Mesendoderm (in vitro differentiated cells): Measurements from ENCODE around the gene SHMT1.
"Not testable (repeated sequence)": the region's sequence is repeated elsewhere in the genome, so short reads cannot be mapped to it uniquely, and the experiment has no call there.

Source experiments
- DNase-seq: peaks from one replicate; pipeline ENCODE4 v3.0.0; 2013
- H2AK5ac ChIP-seq: 2 replicates; pipeline ENCODE4 v1.6.1; 2013; ENCODE audit warnings: low read length, inconsistent platforms
- H2BK120ac ChIP-seq: 2 replicates; pipeline ENCODE4 v1.6.1; 2013; ENCODE audit warnings: low read depth, mild to moderate bottlenecking, low read length, moderate library complexity, mixed read lengths
- H2BK15ac ChIP-seq: replicated peaks from 2 replicates; pipeline ENCODE4 v1.6.1; 2013; ENCODE audit warnings: low read depth, mild to moderate bottlenecking, moderate library complexity
- H2BK5ac ChIP-seq: 2 replicates; pipeline ENCODE4 v1.6.1; 2013; ENCODE audit warnings: low read length, inconsistent platforms
- H3K18ac ChIP-seq: 2 replicates; pipeline ENCODE4 v1.6.1; 2013; ENCODE audit warnings: mild to moderate bottlenecking, low read length, mixed read lengths
- H3K23ac ChIP-seq: one replicate; pipeline ENCODE4 v1.6.1; 2013; ENCODE audit warnings: low read length
- H3K27ac ChIP-seq: 2 replicates; pipeline ENCODE4 v1.5.1; 2013; ENCODE audit warnings: low read depth, mild to moderate bottlenecking, inconsistent platforms, low read length, moderate library complexity
- H3K27me3 ChIP-seq: 2 replicates; pipeline ENCODE4 v1.6.1; 2013; ENCODE audit warnings: low read length, control low read depth, mild to moderate bottlenecking, inconsistent platforms; ENCODE audit not compliant: insufficient read depth, poor library complexity
- H3K36me3 ChIP-seq: 2 replicates; pipeline ENCODE4 v1.6.1; 2013; ENCODE audit warnings: low read length, inconsistent platforms; ENCODE audit not compliant: control insufficient read depth, insufficient read depth
- H3K4ac ChIP-seq: one replicate; pipeline ENCODE4 v1.6.1; 2013; ENCODE audit warnings: low read depth, mild to moderate bottlenecking, low read length, moderate library complexity
- H3K4me1 ChIP-seq: 2 replicates; pipeline ENCODE4 v1.6.1; 2013; ENCODE audit warnings: low read depth, low read length, inconsistent platforms; ENCODE audit not compliant: control insufficient read depth
- H3K4me2 ChIP-seq: 2 replicates; pipeline ENCODE4 v1.6.1; 2013; ENCODE audit warnings: low read length
- H3K4me3 ChIP-seq: 2 replicates; pipeline ENCODE4 v1.5.1; 2013; ENCODE audit warnings: mild to moderate bottlenecking, low read length
- H3K56ac ChIP-seq: one replicate; pipeline ENCODE4 v1.6.1; 2013; ENCODE audit warnings: low read length
- H3K79me1 ChIP-seq: 2 replicates; pipeline ENCODE4 v1.6.1; 2013; ENCODE audit warnings: low read length, inconsistent platforms
- H3K79me2 ChIP-seq: 2 replicates; pipeline ENCODE4 v1.6.1; 2013; ENCODE audit warnings: mild to moderate bottlenecking, low read length; ENCODE audit not compliant: control insufficient read depth, insufficient read depth
- H3K9ac ChIP-seq: 2 replicates; pipeline ENCODE4 v1.6.1; 2013; ENCODE audit warnings: low read length, inconsistent platforms
- H4K5ac ChIP-seq: one replicate; pipeline ENCODE4 v1.6.1; 2013; ENCODE audit warnings: low read length
- H4K8ac ChIP-seq: one replicate; pipeline ENCODE4 v1.6.1; 2013; ENCODE audit warnings: low read depth, mild to moderate bottlenecking, control low read depth, low read length, moderate library complexity
- WGBS: extraction: QIAGEN DNeasy Blood & Tissue Kit; methylation state at CpG from one replicate; pipeline ENCODE4 v1.1.7; 2013; ENCODE audit warnings: low lambda C conversion rate, missing lambda C conversion rate; ENCODE audit not compliant: insufficient coverage; ENCODE audit errors: extremely low coverage; 5-methylcytosine and 5-hydroxymethylcytosine counted together

Gene SHMT1

DNA sequence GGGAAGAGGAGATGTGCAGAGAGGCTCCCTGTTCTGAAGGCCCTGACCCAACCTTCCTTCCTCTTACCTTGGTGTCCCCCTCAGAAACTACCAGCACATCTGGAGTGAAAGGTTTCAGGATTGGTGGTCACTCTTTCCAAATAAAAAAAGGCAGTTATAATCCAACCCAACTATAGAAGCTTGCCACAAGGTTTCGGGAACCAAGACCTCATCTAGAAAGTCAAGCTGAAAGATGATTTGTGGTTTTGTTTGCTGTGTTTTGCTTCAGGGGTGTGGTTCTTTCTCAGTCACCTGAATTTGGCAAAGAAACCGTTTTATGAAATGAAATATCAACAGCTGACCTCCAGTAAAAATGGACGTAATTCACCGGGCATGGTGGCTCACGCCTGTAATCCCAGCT is 19.3 kb downstream of the SHMT1 start:
- H3K9ac ChIP-seq: no peak overlapping the region
- no peak overlapping the region for H3K4me3 ChIP-seq
- H2AK5ac ChIP-seq: no peak overlapping the region
- no peak overlapping the region for H2BK120ac ChIP-seq
- no peak overlapping the region for H3K23ac ChIP-seq
- H3K79me1 ChIP-seq: no peaks in the 10 kb centered on the region
- no peaks in the 10 kb centered on the region for H3K4me1 ChIP-seq
- no peak overlapping the region for H2BK5ac ChIP-seq
- no peak overlapping the region for H3K18ac ChIP-seq
- no peak overlapping the region for H3K4me2 ChIP-seq
- no CpG with 5 or more reads among the region's 5 CpGs for WGBS
- no peaks in the 10 kb centered on the region for H3K79me2 ChIP-seq
- H3K27ac ChIP-seq: no peak overlapping the region
- peaks cover 34% of the 10 kb centered on the region for H3K36me3 ChIP-seq
- H4K5ac ChIP-seq: no peak overlapping the region
- DNase-seq: no peak
- H3K27me3 ChIP-seq: no peaks in the 10 kb centered on the region
- no peak overlapping the region for H2BK15ac ChIP-seq
- no peak overlapping the region for H3K4ac ChIP-seq
- H3K56ac ChIP-seq: no peak overlapping the region
- no peak overlapping the region for H4K8ac ChIP-seq

DNA sequence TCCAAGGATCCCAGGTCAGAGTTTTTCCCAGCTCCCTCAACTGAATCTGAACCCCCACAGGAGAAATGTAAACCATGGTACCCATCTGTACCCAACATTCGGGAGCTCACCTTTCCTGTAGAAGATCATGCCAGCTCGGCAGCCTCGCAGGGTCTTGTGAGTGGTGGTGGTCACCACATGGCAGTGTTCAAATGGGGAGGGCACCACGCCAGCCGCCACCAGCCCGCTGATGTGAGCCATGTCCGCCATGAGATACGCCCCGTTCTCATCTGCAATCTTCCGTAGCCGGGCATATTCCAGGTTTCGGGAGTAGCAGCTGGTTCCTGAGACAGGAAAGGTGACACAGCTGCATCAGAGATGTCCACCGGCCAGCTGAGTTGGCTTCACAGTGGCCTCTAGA is 23.4 kb downstream of the SHMT1 start:
- no peak overlapping the region for H3K9ac ChIP-seq
- H4K5ac ChIP-seq: no peak overlapping the region
- no peaks in the 10 kb centered on the region for H3K79me1 ChIP-seq
- H2BK120ac ChIP-seq: no peak overlapping the region
- no peak overlapping the region for H2BK15ac ChIP-seq
- H3K18ac ChIP-seq: no peak overlapping the region
- WGBS: no CpG with 5 or more reads among the region's 13 CpGs
- no peak overlapping the region for H4K8ac ChIP-seq
- H3K4me3 ChIP-seq: no peak overlapping the region
- H3K4ac ChIP-seq: no peak overlapping the region
- peaks cover 29% of the 10 kb centered on the region for H3K36me3 ChIP-seq
- no peaks in the 10 kb centered on the region for H3K79me2 ChIP-seq
- H3K4me1 ChIP-seq: no peaks in the 10 kb centered on the region
- no peak overlapping the region for H3K56ac ChIP-seq
- no peak overlapping the region for H3K27ac ChIP-seq
- no peak for DNase-seq
- no peaks in the 10 kb centered on the region for H3K27me3 ChIP-seq
- no peak overlapping the region for H2AK5ac ChIP-seq
- H2BK5ac ChIP-seq: no peak overlapping the region
- no peak overlapping the region for H3K23ac ChIP-seq
- H3K4me2 ChIP-seq: no peak overlapping the region

DNA sequence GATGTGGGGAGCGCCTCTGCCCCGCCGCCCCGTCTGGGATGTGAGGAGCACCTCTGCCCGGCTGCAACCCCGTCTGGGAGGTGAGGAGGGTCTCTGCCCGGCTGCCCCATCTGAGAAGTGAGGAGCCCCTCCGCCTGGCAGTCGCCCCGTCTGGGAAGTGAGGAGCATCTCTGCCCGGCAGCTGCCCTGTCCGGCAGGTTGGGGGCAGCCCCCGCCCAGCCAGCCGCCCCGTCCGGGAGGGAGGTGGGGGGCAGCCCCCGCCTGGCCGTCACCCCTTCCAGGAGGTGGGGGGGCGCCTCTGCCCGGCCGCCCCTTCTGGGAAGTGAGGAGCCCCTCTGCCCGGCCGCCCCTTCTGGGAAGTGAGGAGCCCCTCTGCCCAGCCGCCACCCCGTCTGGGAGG is 25.2 kb downstream of the SHMT1 start:
- H3K4me2 ChIP-seq, H3K18ac ChIP-seq, H2BK120ac ChIP-seq, H4K5ac ChIP-seq, H3K79me1 ChIP-seq, H2BK15ac ChIP-seq, H2BK5ac ChIP-seq, H3K9ac ChIP-seq, H3K4me1 ChIP-seq, H4K8ac ChIP-seq, H3K56ac ChIP-seq, H3K27me3 ChIP-seq, H3K4me3 ChIP-seq, H3K27ac ChIP-seq, DNase-seq, H2AK5ac ChIP-seq, H3K23ac ChIP-seq, H3K4ac ChIP-seq, H3K79me2 ChIP-seq: not testable (repeated sequence)
- WGBS: no CpG with 5 or more reads among the region's 25 CpGs
- peaks cover 34% of the 10 kb centered on the region for H3K36me3 ChIP-seq

DNA sequence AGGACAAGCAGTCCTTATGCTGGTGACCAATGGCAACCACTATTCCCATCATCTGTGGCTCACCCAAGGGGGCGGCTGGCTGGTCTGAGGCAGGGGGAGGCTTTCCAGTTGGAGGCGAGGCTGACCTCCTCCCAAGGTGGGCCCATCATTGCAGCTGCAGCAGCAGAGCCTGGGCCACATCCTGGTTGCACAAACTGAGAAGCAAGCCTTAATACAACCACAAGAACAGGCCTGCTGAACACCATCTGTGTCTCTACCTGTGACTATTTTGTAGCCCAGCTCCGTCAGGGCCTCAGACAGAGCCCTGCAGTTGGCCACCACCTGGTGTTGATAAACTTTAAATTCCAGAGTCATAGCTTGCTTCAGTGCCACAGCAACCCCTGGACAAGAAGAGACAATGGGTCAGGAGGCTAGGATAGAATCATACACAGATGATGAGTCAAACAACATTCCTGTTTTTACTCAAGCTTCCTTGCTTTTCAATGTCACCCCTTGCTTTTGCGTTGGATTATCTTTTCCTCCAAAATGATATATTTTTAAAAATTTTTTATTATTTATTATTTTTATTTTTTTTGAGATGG is 30.4 kb downstream of the SHMT1 start:
- H3K36me3 ChIP-seq: peaks cover 33% of the 10 kb centered on the region

DNA sequence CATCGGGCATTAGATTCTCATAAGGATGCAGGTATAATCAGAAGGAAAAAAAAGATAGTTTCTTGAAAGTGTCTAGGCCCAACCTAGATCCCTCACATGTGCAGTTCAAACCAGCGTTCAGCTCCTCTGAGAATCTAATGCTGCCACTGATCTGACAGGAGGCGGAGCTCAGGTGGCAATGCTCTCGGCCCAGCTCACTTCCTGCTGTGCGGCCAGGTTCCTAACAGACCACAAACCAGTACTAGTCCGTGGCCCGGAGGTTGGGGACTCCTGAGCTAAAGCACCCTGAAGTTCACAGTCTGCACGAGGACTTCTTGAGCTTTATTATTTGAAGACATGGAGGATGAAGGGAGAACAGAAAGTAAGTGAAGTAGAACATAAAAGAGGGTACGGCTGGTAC is 31.5 kb downstream of the SHMT1 start:
- no peaks in the 10 kb centered on the region for H3K79me1 ChIP-seq
- H2BK5ac ChIP-seq: no peak overlapping the region
- no peak overlapping the region for H2BK15ac ChIP-seq
- no peak overlapping the region for H2BK120ac ChIP-seq
- no CpG with 5 or more reads among the region's 9 CpGs for WGBS
- H4K8ac ChIP-seq: no peak overlapping the region
- no peaks in the 10 kb centered on the region for H3K4me1 ChIP-seq
- H3K9ac ChIP-seq: no peak overlapping the region
- H3K36me3 ChIP-seq: peaks cover 29% of the 10 kb centered on the region
- H3K4me2 ChIP-seq: no peak overlapping the region
- H3K27ac ChIP-seq: no peak overlapping the region
- no peak overlapping the region for H3K4me3 ChIP-seq
- no peaks in the 10 kb centered on the region for H3K27me3 ChIP-seq
- H3K56ac ChIP-seq: no peak overlapping the region
- no peak overlapping the region for H3K23ac ChIP-seq
- DNase-seq: no peak
- H3K4ac ChIP-seq: no peak overlapping the region
- H3K18ac ChIP-seq: no peak overlapping the region
- H4K5ac ChIP-seq: no peak overlapping the region
- H2AK5ac ChIP-seq: no peak overlapping the region
- no peaks in the 10 kb centered on the region for H3K79me2 ChIP-seq

More for the DNA sequence above, 30.4 kb downstream of the SHMT1 start:
- no peak overlapping the region for H2BK15ac ChIP-seq
- no peak overlapping the region for H3K23ac ChIP-seq
- no peak overlapping the region for H3K18ac ChIP-seq
- no peak overlapping the region for H3K4ac ChIP-seq
- no peak overlapping the region for H3K9ac ChIP-seq
- no peak overlapping the region for H2AK5ac ChIP-seq
- H3K4me1 ChIP-seq: no peaks in the 10 kb centered on the region
- no peak overlapping the region for H2BK120ac ChIP-seq
- no peak overlapping the region for H3K27ac ChIP-seq
- H2BK5ac ChIP-seq: no peak overlapping the region
- H4K5ac ChIP-seq: no peak overlapping the region
- no peak overlapping the region for H4K8ac ChIP-seq
- no peaks in the 10 kb centered on the region for H3K79me1 ChIP-seq
- H3K4me2 ChIP-seq: no peak overlapping the region
- H3K56ac ChIP-seq: no peak overlapping the region
- H3K79me2 ChIP-seq: no peaks in the 10 kb centered on the region
- no peaks in the 10 kb centered on the region for H3K27me3 ChIP-seq
- DNase-seq: no peak
- WGBS: no CpG with 5 or more reads among the region's 4 CpGs
- no peak overlapping the region for H3K4me3 ChIP-seq

DNA sequence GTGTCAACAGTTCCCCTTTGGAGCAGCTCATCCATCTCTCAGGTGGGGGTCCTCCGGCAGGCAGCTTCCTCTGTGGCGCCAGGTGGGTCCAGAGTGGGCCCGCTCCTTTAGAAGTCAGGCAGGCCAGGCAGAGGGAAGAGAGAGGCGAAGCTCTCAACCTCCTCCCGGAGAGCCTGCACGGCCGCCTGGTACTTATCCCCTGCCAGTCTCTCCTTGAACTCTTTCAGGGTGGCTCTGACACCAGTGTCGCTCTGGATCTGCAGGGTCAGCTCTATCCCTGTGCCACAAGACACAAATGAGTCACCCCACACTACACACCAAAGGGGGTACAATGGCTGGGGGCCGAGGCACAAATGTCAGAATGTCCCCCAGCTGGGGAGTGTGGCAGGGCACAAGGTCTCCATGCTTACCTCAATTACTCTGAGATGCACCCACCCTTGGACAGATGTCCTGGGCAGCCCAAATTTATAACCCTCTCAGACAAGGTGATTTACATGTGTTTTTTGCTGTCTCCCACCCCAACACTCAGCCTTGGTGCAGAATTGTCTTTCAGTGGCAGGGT is 34.6 kb downstream of the SHMT1 start:
- no peak overlapping the region for H3K56ac ChIP-seq
- WGBS: no CpG with 5 or more reads among the region's 9 CpGs
- H2BK120ac ChIP-seq: no peak overlapping the region
- no peak overlapping the region for H3K4me3 ChIP-seq
- H3K27ac ChIP-seq: no peak overlapping the region
- H3K79me2 ChIP-seq: no peaks in the 10 kb centered on the region
- no peak overlapping the region for H3K4ac ChIP-seq
- no peak overlapping the region for H3K18ac ChIP-seq
- H2AK5ac ChIP-seq: no peak overlapping the region
- no peak overlapping the region for H3K4me2 ChIP-seq
- H3K27me3 ChIP-seq: no peaks in the 10 kb centered on the region
- H4K8ac ChIP-seq: no peak overlapping the region
- H3K4me1 ChIP-seq: no peaks in the 10 kb centered on the region
- no peak for DNase-seq
- no peak overlapping the region for H4K5ac ChIP-seq
- no peak overlapping the region for H2BK5ac ChIP-seq
- no peak overlapping the region for H3K23ac ChIP-seq
- no peak overlapping the region for H3K9ac ChIP-seq
- H3K36me3 ChIP-seq: peaks cover 21% of the 10 kb centered on the region
- no peaks in the 10 kb centered on the region for H3K79me1 ChIP-seq
- H2BK15ac ChIP-seq: no peak overlapping the region
